Stimulated activated CD8-positive, alpha-beta memory T cell treated with anti-CD3 and anti-CD28 coated beads, Interleukin-4, amount 100 ng/mL, for 1 hour (primary cell): ENCODE data around the gene DLGAP1.
"Not testable (repeated sequence)": the region's sequence is repeated elsewhere in the genome, so short reads cannot be mapped to it uniquely, and the experiment has no call there.

Experiments
- DNase-seq, 2 donors: peaks; one replicate each; pipeline ENCODE4 v3.0.0-alpha.2; 2020; ENCODE audit warnings: low read depth in 2 of 2, low spot score in 1 of 2

Gene DLGAP1

DNA sequence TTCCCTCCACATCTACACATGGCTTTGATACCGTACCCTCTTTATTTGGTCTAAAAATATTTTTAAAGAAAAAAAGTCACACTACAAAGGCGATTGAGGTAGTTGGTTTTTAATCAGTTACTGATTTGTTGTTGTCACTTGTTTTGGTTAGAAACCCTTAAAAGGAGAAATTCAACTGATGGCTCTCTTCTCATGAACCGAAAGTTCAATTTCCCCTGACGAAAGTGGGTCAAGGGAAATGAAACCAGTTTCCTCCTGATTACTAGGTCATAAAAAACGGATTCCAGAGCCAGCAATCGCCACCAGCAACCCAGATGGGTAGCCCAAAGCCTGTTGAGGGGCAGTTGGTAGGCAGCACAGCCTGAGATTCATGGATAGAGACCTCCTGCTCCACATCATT is 63.2 kb downstream of the DLGAP1 start:
- DNase-seq, result no peak

GRCh38 chr18:4385876-4386275 is 69.2 kb downstream of the DLGAP1 start:
- DNase-seq, result no peak

DNA sequence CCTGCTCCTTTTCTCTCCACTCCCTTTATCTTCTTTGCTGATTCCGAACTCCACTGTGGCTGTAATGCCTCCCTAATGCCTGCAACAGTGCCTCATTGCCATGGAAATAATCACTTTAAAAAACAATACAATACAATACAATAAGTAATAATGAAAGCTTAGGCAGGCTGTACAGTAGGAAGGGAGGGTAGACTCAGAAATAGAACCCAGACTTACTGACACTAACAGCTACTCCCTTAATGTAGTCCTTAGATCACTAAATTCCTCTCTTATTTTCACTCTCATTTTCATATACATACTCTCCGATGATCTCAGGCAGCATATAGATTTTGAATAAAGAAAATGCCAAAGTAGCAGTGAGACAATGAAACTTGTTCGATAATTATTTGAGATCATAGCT is 70.2 kb downstream of the DLGAP1 start:
- DNase-seq, result no peak

GRCh38 chr18:4374564-4374963 is 80.5 kb downstream of the DLGAP1 start:
- no peak for DNase-seq

- no peak for DNase-seq
These were observed 85.4 kb downstream of the DLGAP1 start for GRCh38 chr18:4369705-4370104.

- DNase-seq, result no peak
These were observed 94.8 kb downstream of the DLGAP1 start for GRCh38 chr18:4360221-4360715.

DNA sequence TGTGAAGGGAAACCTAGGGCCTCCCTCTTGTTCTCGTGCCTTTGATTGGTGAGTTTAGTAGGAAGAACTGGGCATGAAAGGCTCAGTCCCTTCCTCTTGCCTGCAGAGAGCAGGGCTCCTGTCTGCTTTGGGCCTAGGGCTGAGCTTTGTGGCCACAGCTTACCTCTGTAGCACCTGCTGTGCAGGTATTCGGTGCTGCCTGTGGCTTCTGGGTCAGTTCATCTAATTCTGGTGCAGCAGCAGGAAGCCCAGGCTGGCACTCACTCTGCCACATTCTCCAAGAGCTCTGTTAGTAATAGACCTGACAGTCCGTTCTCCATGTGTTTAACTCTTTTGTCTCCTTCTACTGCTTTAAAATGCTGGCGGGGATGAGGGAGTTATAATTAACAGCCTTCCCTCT is 96.5 kb downstream of the DLGAP1 start:
- DNase-seq, result no peak

- DNase-seq, result no peak
These were observed 97.5 kb downstream of the DLGAP1 start for GRCh38 chr18:4357579-4357978.

- DNase-seq, result no peak
These were observed 98.2 kb downstream of the DLGAP1 start for GRCh38 chr18:4356929-4357328.

DNA sequence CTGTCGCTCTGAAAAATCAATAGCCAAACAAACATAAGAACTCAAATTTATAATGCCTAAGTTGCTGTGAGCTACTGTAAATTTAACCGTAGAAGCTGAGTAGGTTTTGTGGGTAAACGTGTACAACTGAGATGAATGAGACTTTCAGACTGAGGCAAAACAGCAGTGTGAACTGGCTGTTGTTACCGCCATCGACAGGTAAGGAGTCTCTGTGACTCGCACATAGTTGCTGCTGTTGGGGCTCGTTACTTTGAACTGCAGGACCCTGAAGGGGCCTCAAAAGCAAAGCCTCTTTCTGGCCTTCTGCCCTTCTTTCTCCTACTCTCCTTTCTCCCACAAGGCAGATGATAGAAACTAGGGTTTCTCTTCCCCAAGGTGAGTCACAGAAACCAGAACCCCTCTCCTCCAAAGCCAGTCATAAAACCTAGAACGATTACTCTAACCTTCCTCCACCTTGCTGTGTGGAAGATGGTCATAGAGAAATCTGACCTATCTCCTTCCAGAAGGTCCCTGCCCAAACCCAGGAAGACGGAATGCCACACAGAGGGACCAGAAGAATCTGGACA is 101.2 kb downstream of the DLGAP1 start:
- no peak for DNase-seq

- DNase-seq, result no peak
These were observed 102.2 kb downstream of the DLGAP1 start for GRCh38 chr18:4352746-4353551.

- no peak for DNase-seq
These were observed 104.1 kb downstream of the DLGAP1 start for GRCh38 chr18:4351005-4351404.

- DNase-seq, result no peak
These were observed 119.7 kb downstream of the DLGAP1 start for GRCh38 chr18:4335386-4335785.

DNA sequence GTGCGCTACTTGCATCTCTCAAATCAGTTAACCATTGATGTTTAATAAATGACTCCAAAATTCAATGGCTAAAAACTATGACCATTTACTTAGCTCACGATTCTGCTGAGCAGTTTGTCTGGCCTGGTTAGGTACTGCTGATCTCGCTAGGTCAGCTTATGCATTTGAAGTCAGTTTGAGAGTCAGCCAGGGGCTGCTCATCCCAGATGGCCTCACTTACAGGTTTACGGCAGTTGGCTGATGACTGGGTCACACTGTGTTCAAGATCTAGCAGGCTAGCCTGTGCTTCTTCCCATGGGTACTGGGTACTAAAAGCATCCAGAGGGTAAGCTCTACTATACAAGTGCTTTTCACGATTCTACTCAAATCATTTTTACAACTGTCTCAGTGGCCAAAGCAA is 122.1 kb downstream of the DLGAP1 start:
- DNase-seq, result no peak

GRCh38 chr18:4319738-4320677 is 135.1 kb downstream of the DLGAP1 start:
- DNase-seq, result no peak

GRCh38 chr18:4318311-4318710 is 136.8 kb downstream of the DLGAP1 start:
- no peak for DNase-seq

DNA sequence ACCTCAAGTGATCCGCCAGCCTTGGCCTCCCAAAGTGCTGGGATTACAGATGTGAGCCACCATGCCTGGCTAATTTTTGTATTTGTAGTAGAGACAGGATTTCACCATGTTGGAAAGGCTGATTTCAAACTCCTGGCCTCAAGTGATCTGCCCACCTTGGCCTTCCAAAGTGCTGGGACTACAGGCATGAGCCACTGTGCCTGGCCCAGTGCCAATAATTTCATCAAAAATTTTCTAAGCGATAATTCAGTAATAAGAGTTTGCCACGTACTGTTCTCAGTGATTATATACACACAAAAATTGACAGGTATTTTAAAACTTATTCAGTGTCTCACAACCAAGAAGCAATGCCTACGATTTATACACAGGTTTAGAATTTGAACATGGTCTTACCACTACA is 143.2 kb downstream of the DLGAP1 start:
- not testable (repeated sequence) for DNase-seq

DNA sequence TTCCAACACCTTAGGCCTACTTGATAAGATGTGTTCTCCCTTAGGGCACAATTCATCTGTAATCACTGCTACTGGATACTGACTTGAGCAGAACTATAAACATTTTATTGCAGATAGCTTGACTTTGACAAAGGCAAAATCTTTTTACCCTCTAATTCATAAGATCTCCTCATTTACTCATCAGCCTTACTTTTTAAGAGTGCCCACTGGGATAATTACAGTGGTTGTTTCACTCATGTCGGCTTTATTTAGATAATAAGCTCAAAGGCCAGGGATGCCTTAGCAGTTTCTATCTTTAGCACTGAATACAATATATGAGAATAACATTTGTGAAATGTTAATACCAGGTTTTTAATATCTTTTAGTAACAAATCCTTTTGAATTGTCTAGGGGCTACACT is 144.0 kb downstream of the DLGAP1 start:
- no peak for DNase-seq

DNA sequence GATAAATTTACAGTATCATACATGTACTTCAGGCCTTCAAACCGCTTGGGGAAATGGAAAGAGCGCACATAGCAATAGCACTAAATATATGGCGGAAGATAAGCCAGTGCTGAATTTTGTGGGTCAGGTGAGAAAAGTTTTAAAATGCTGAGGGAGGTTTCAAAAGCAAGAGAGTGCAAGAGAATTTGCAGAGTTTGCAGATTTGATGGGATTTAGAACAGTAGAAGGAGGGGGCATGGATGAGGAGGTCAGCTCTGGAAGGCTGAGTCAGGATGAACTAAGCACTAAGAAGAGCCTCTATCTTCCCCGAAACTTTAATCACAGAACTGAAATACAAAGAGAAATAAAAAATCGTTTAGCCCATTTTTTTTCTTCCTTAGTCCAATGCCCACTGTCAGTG is 145.9 kb downstream of the DLGAP1 start:
- DNase-seq, result no peak

DNA sequence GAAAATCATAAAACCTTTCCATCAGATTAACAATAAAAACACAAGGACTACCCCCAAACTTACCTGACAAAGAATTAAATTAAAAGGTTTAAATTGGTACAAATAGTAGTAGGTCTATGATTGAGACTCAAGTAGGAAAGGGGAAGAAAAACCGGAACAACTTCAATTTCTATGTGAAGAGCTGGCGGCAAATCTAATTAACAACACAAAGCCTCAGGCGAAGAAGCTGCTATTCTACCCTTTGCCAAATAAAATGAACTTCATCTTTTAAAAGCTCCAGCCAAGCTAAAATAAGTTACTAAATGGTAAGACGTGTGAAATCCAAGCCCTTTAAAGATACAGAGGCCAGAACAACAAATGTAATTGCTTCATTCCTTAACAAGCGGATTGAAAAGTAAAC is 146.5 kb downstream of the DLGAP1 start:
- DNase-seq, result no peak

- DNase-seq, result no peak
These were observed 155.7 kb downstream of the DLGAP1 start for GRCh38 chr18:4299395-4299794.

DNA sequence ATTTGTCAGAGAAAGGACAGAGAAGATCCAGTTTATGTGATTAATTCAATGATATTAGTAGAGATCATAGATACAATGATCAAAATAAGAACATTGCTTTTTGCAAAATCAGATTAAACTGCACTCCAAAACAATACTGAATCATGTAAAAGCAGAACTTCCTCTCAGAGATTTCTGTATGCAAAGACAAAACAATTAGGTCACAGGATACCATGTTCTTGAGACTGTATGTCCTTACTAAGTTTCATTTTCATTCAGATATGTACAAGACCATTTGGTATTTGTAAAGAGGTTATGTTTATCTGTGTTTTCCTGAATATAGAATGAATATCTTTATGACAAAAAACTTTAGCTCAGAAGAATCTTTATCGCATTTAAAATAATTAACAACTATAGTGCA is 161.8 kb downstream of the DLGAP1 start:
- DNase-seq, result no peak
